Stimulated activated naive B cell treated with anti-CD40 and anti-IgM and Interleukin-4, amounts not matched to agents 10 μg/mL and 1 μg/mL and 100 μg/mL, for 72 hours (primary cell): Measurements from ENCODE around the gene LRP4.
A peak's percentile ranks its signal among the peaks of the same experiment; 100 is the strongest.

Experiments used
- ATAC-seq, 2 donors: fragments of 150-1000 bp; cut with Tn5 transposase; replicated peaks; 2 replicates each; pipeline ENCODE4 v1.10.0; 2021; ENCODE audit warnings: moderate library complexity in 1 of 2
- DNase-seq: peaks from one replicate; pipeline ENCODE4 v3.0.0; 2021
- H3K27ac Mint-ChIP-seq: one replicate; pipeline ENCODE4 v1.8.0; 2022; ENCODE audit warnings: mild to moderate bottlenecking, mixed read lengths
- H3K27me3 Mint-ChIP-seq, 2 donors: one replicate each; pipeline ENCODE4 v1.8.0; 2022; ENCODE audit warnings: mixed read lengths in 2 of 2
- H3K36me3 Mint-ChIP-seq, 2 donors: one replicate each; pipeline ENCODE4 v1.8.0; 2022; ENCODE audit warnings: mixed read lengths in 2 of 2, mild to moderate bottlenecking in 1 of 2
- H3K4me1 Mint-ChIP-seq, 2 donors: one replicate each; pipeline ENCODE4 v1.8.0; 2022; ENCODE audit warnings: mixed read lengths in 2 of 2, mild to moderate bottlenecking in 1 of 2
- H3K4me3 Mint-ChIP-seq, 2 donors: one replicate each; pipeline ENCODE4 v1.8.0; 2022; ENCODE audit warnings: mild to moderate bottlenecking in 2 of 2, mixed read lengths in 2 of 2, moderate library complexity in 1 of 2
- H3K9me3 Mint-ChIP-seq, 2 donors: one replicate each; pipeline ENCODE4 v1.8.0; 2022; ENCODE audit warnings: mixed read lengths in 2 of 2, mild to moderate bottlenecking in 1 of 2

LRP4 gene

GRCh38 chr11:46857666-46858065 is 60.7 kb downstream of the LRP4 start:
- H3K36me3 Mint-ChIP-seq = no peaks in the 10 kb centered on the region

GRCh38 chr11:46856605-46857343 is 61.6 kb downstream of the LRP4 start:
- Mint-ChIP-seq H3K27ac (no peak overlapping the region), H3K9me3 (no peaks in the 10 kb centered on the region), H3K27me3 (no peaks in the 10 kb centered on the region), H3K4me3 (no peak overlapping the region), H3K4me1 (peaks cover 0 to 3% of the 10 kb centered on the region in 2 donors), H3K36me3 (no peaks in the 10 kb centered on the region)
- DNase-seq (no peak), ATAC-seq (no peak)

More at GRCh38 chr11:46857666-46858065, 60.7 kb downstream of the LRP4 start:
- no peaks in the 10 kb centered on the region for H3K27me3 Mint-ChIP-seq
- H3K9me3 Mint-ChIP-seq = peaks cover 0 to under 1% of the 10 kb centered on the region in 2 donors
- ATAC-seq = no peak
- H3K4me3 Mint-ChIP-seq = no peak overlapping the region
- peaks cover 0 to 3% of the 10 kb centered on the region in 2 donors for H3K4me1 Mint-ChIP-seq
- H3K27ac Mint-ChIP-seq = no peak overlapping the region
- no peak for DNase-seq

- peaks cover 0 to 3% of the 10 kb centered on the region in 2 donors for H3K4me1 Mint-ChIP-seq
- no peak overlapping the region for H3K4me3 Mint-ChIP-seq
- H3K27ac Mint-ChIP-seq = no peak overlapping the region
- ATAC-seq = no peak
- no peak for DNase-seq
- no peaks in the 10 kb centered on the region for H3K36me3 Mint-ChIP-seq
- no peaks in the 10 kb centered on the region for H3K27me3 Mint-ChIP-seq
- no peaks in the 10 kb centered on the region for H3K9me3 Mint-ChIP-seq
Measured at GRCh38 chr11:46855863-46856262, 62.5 kb downstream of the LRP4 start.

- no peak for DNase-seq
- H3K27me3 Mint-ChIP-seq = no peaks in the 10 kb centered on the region
- ATAC-seq = no peak
- no peak overlapping the region for H3K4me3 Mint-ChIP-seq
- H3K27ac Mint-ChIP-seq = no peak overlapping the region
- H3K36me3 Mint-ChIP-seq = no peaks in the 10 kb centered on the region
- no peaks in the 10 kb centered on the region for H3K9me3 Mint-ChIP-seq
- peaks cover 0 to 3% of the 10 kb centered on the region in 2 donors for H3K4me1 Mint-ChIP-seq
Measured at GRCh38 chr11:46855167-46855566, 63.2 kb downstream of the LRP4 start.

GRCh38 chr11:46850829-46851380 is 67.4 kb downstream of the LRP4 start:
- Mint-ChIP-seq H3K4me1 (peaks cover 0 to 11% of the 10 kb centered on the region in 2 donors), H3K4me3 (no peak overlapping the region), H3K9me3 (no peaks in the 10 kb centered on the region), H3K27ac (no peak overlapping the region), H3K27me3 (no peaks in the 10 kb centered on the region), H3K36me3 (no peaks in the 10 kb centered on the region)
- no peak for ATAC-seq
- DNase-seq = no peak

- no peaks in the 10 kb centered on the region for H3K36me3 Mint-ChIP-seq
- H3K4me3 Mint-ChIP-seq = no peak overlapping the region
- no peaks in the 10 kb centered on the region for H3K27me3 Mint-ChIP-seq
- no peak overlapping the region for H3K27ac Mint-ChIP-seq
- ATAC-seq (no peak), DNase-seq (no peak)
- peaks cover 3 to 18% of the 10 kb centered on the region in 2 donors for H3K4me1 Mint-ChIP-seq
- no peaks in the 10 kb centered on the region for H3K9me3 Mint-ChIP-seq
Measured at GRCh38 chr11:46849631-46850030, 68.7 kb downstream of the LRP4 start.

- peaks cover 9 to 33% of the 10 kb centered on the region in 2 donors for H3K4me1 Mint-ChIP-seq
- H3K36me3 Mint-ChIP-seq = peaks cover 0 to 8% of the 10 kb centered on the region in 2 donors
- DNase-seq (no peak), ATAC-seq (peak; percentile 11 to 13)
- peak overlapping the region; percentile 99 for H3K27ac Mint-ChIP-seq
- peak overlapping the region; percentile 99 for H3K4me3 Mint-ChIP-seq
- no peaks in the 10 kb centered on the region for H3K27me3 Mint-ChIP-seq
- H3K9me3 Mint-ChIP-seq = no peaks in the 10 kb centered on the region
Measured at GRCh38 chr11:46846510-46846830, 71.9 kb downstream of the LRP4 start.

GRCh38 chr11:46845740-46846509 is 72.4 kb downstream of the LRP4 start, which contains the start of gene CKAP5:
CKAP5 (minus strand) TSS chr11:46846280; CDS start chr11:46821231, 25,049 bp downstream.
- Mint-ChIP-seq H3K9me3 (no peaks in the 10 kb centered on the region), H3K4me3 (peak within 1 kb of the TSS; percentile 99), H3K27ac (peak within 1 kb of the TSS; percentile 99), H3K4me1 (peaks cover 9 to 33% of the 10 kb centered on the region in 2 donors), H3K27me3 (no peaks in the 10 kb centered on the region), H3K36me3 (peaks cover 0 to 8% of the 10 kb centered on the region in 2 donors)
- peak; percentile 83 for DNase-seq
- peak; percentile 94 to 95 for ATAC-seq

- H3K36me3 Mint-ChIP-seq = peaks cover 0 to 8% of the 10 kb centered on the region in 2 donors
- H3K27ac Mint-ChIP-seq = peak overlapping the region; percentile 94
- ATAC-seq = peak; percentile 36 to 37
- no peak for DNase-seq
- peak overlapping the region; percentile 93 to 99 for H3K4me3 Mint-ChIP-seq
- H3K9me3 Mint-ChIP-seq = no peaks in the 10 kb centered on the region
- H3K27me3 Mint-ChIP-seq = no peaks in the 10 kb centered on the region
- H3K4me1 Mint-ChIP-seq = peaks cover 9 to 33% of the 10 kb centered on the region in 2 donors
Measured at GRCh38 chr11:46845440-46845739, 73.0 kb downstream of the LRP4 start.

GRCh38 chr11:46840116-46840515 is 78.2 kb downstream of the LRP4 start:
- Mint-ChIP-seq H3K27me3 (no peaks in the 10 kb centered on the region), H3K27ac (no peak overlapping the region), H3K9me3 (no peaks in the 10 kb centered on the region), H3K36me3 (peaks cover 3 to 11% of the 10 kb centered on the region in 2 donors), H3K4me1 (peaks cover 13 to 30% of the 10 kb centered on the region in 2 donors), H3K4me3 (no peak overlapping the region)
- ATAC-seq (no peak), DNase-seq (no peak)

GRCh38 chr11:46838501-46838900 is 79.8 kb downstream of the LRP4 start:
- H3K27ac Mint-ChIP-seq = no peak overlapping the region
- no peak for ATAC-seq
- no peaks in the 10 kb centered on the region for H3K9me3 Mint-ChIP-seq
- DNase-seq = no peak
- H3K27me3 Mint-ChIP-seq = no peaks in the 10 kb centered on the region
- H3K36me3 Mint-ChIP-seq = peaks cover 3 to 9% of the 10 kb centered on the region in 2 donors
- H3K4me1 Mint-ChIP-seq = peaks cover 11 to 18% of the 10 kb centered on the region in 2 donors
- H3K4me3 Mint-ChIP-seq = no peak overlapping the region

- Mint-ChIP-seq H3K27ac (no peak overlapping the region), H3K27me3 (no peaks in the 10 kb centered on the region), H3K4me1 (peaks cover 8 to 14% of the 10 kb centered on the region in 2 donors), H3K36me3 (peaks cover 4 to 5% of the 10 kb centered on the region in 2 donors), H3K9me3 (no peaks in the 10 kb centered on the region), H3K4me3 (no peak overlapping the region)
- ATAC-seq (no peak), DNase-seq (no peak)
Measured at GRCh38 chr11:46837860-46838259, 80.5 kb downstream of the LRP4 start.

- DNase-seq (no peak), ATAC-seq (no peak)
- H3K27me3 Mint-ChIP-seq = no peaks in the 10 kb centered on the region
- H3K9me3 Mint-ChIP-seq = no peaks in the 10 kb centered on the region
- peaks cover 4 to 6% of the 10 kb centered on the region in 2 donors for H3K36me3 Mint-ChIP-seq
- peaks cover 9 to 14% of the 10 kb centered on the region in 2 donors for H3K4me1 Mint-ChIP-seq
- H3K27ac Mint-ChIP-seq = no peak overlapping the region
- H3K4me3 Mint-ChIP-seq = no peak overlapping the region
Measured at GRCh38 chr11:46836870-46837269, 81.5 kb downstream of the LRP4 start.

GRCh38 chr11:46836431-46836830 is 81.9 kb downstream of the LRP4 start:
- no peak overlapping the region for H3K27ac Mint-ChIP-seq
- no peaks in the 10 kb centered on the region for H3K9me3 Mint-ChIP-seq
- ATAC-seq = no peak
- peaks cover 10 to 14% of the 10 kb centered on the region in 2 donors for H3K4me1 Mint-ChIP-seq
- H3K36me3 Mint-ChIP-seq = peaks cover 5 to 6% of the 10 kb centered on the region in 2 donors
- no peak for DNase-seq
- no peak overlapping the region for H3K4me3 Mint-ChIP-seq
- H3K27me3 Mint-ChIP-seq = no peaks in the 10 kb centered on the region
